ENCODE measurements around the gene MRPS23. TPM values are rescaled to one million over a fixed set of nuclear protein-coding genes. Genes with fewer than 3 reads are reported as not detected.
A peak's percentile ranks its signal among the peaks of the same experiment; 100 is the strongest.

The MRPS23 gene
- total and polyA plus RNA-seq, 2 of the 4 experiments (the other 2 are of a cell fraction), result 23.5 to 37.3 TPM

- H3K4me2 ChIP-seq (ENCODE audit: low read depth, low read length), result no peak overlapping the region
- peak overlapping the region; percentile 100 for H2AK5ac ChIP-seq (ENCODE audit: low read depth, low read length)
- H3K4me3 ChIP-seq (ENCODE audit: insufficient read depth, low read depth, low read length), result no peak overlapping the region
- H3K23ac ChIP-seq (ENCODE audit: low read depth, low read length), result peak overlapping the region; percentile 90; the same call in 1 of the 2 replicates
- H4K5ac ChIP-seq (ENCODE audit: low read depth, low read length), result peak overlapping the region; percentile 85
- no peak overlapping the region for H3K56ac ChIP-seq (ENCODE audit: extremely low read depth, insufficient read depth, low read length)
- no peak for ATAC-seq (ENCODE audit: low read depth)
- no CpG with 5 or more reads among the region's 2 CpGs for WGBS, 2 experiments (ENCODE audit: extremely low coverage in 2 of 2, insufficient read length in 1 of 2)
- H3K79me1 ChIP-seq (ENCODE audit: low read depth in 1 of 2, low read length in 2 of 2), result peaks cover 45 to 77% of the 10 kb centered on the region in 2 experiments
- H3K14ac ChIP-seq (replicated peaks; ENCODE audit: low read depth, low read length), result peak overlapping the region; percentile 96; the same call in 1 of the 2 replicates
- in situ Hi-C loops (cut with MboI; ENCODE audit: low sequenced_read_pairs), result no loop called here
- ChIA-PET CTCF (interaction anchor here (0.6 kb wide), 1 partner anchor 15 kb away, joined by 3 read pairs; no protein-coding TSS in a partner anchor), POLR2A (ENCODE audit: unreplicated experiment) (no interaction called here)
- peaks cover 41% of the 10 kb centered on the region for H3K9me1 ChIP-seq (ENCODE audit: insufficient read depth, low read length)
- H4K20me1 ChIP-seq (ENCODE audit: insufficient read depth, low read length), result peaks cover 6% of the 10 kb centered on the region; the same call in 1 of the 2 replicates
- DNase-seq, result no peak
- H4K8ac ChIP-seq (ENCODE audit: low read depth in 2 of 2, low read length in 2 of 2), result peak overlapping the region; percentile 25 to 94; a peak in 3 of 4 replicates
- TF ChIP-seq MAZ (IDR thresholded peaks at IDR 0.05; ENCODE audit: borderline replicate concordance, low read depth, low read length) (no peak), RCOR1 (IDR thresholded peaks at IDR 0.05; ENCODE audit: insufficient replicate concordance, low read length) (no peak), RAD21 (IDR thresholded peaks at IDR 0.05; ENCODE audit: low read length) (no peak), POLR2A (IDR thresholded peaks at IDR 0.05; ENCODE audit: low read depth, low read length) (no peak), CHD1 (IDR thresholded peaks at IDR 0.05; ENCODE audit: low read depth, low read length) (no peak), NFE2L2 (IDR thresholded peaks at IDR 0.05; ENCODE audit: low read depth, low read length) (no peak), MAFK (IDR thresholded peaks at IDR 0.05; ENCODE audit: low read depth, low read length) (no peak), RFX5 (IDR thresholded peaks at IDR 0.05; ENCODE audit: low read depth, low read length) (no peak), FOS (IDR thresholded peaks at IDR 0.05; ENCODE audit: low read depth, low read length) (no peak), SMC3 (IDR thresholded peaks at IDR 0.05; ENCODE audit: low read depth, low read length) (no peak), BHLHE40 (IDR thresholded peaks at IDR 0.05; ENCODE audit: low read depth, low read length) (no peak), MXI1 (IDR thresholded peaks at IDR 0.05; ENCODE audit: borderline replicate concordance, low read depth, low read length) (no peak), CEBPB (IDR thresholded peaks at IDR 0.05; ENCODE audit: low read depth, low read length) (no peak)
- TF ChIP-seq, protein P1, sequence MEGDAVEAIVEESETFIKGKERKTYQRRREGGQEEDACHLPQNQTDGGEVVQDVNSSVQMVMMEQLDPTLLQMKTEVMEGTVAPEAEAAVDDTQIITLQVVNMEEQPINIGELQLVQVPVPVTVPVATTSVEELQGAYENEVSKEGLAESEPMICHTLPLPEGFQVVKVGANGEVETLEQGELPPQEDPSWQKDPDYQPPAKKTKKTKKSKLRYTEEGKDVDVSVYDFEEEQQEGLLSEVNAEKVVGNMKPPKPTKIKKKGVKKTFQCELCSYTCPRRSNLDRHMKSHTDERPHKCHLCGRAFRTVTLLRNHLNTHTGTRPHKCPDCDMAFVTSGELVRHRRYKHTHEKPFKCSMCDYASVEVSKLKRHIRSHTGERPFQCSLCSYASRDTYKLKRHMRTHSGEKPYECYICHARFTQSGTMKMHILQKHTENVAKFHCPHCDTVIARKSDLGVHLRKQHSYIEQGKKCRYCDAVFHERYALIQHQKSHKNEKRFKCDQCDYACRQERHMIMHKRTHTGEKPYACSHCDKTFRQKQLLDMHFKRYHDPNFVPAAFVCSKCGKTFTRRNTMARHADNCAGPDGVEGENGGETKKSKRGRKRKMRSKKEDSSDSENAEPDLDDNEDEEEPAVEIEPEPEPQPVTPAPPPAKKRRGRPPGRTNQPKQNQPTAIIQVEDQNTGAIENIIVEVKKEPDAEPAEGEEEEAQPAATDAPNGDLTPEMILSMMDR (conservative IDR thresholded peaks at IDR 0.05; ENCODE audit: low read depth, low read length), result no peak
- TF ChIP-seq, protein P2, sequence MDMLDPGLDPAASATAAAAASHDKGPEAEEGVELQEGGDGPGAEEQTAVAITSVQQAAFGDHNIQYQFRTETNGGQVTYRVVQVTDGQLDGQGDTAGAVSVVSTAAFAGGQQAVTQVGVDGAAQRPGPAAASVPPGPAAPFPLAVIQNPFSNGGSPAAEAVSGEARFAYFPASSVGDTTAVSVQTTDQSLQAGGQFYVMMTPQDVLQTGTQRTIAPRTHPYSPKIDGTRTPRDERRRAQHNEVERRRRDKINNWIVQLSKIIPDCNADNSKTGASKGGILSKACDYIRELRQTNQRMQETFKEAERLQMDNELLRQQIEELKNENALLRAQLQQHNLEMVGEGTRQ (IDR thresholded peaks at IDR 0.05; ENCODE audit: low read depth, low read length), result no peak
- TF ChIP-seq, protein P3, sequence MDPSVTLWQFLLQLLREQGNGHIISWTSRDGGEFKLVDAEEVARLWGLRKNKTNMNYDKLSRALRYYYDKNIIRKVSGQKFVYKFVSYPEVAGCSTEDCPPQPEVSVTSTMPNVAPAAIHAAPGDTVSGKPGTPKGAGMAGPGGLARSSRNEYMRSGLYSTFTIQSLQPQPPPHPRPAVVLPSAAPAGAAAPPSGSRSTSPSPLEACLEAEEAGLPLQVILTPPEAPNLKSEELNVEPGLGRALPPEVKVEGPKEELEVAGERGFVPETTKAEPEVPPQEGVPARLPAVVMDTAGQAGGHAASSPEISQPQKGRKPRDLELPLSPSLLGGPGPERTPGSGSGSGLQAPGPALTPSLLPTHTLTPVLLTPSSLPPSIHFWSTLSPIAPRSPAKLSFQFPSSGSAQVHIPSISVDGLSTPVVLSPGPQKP (IDR thresholded peaks at IDR 0.05; ENCODE audit: borderline replicate concordance, low read depth, low read length), result no peak
- no peaks in the 10 kb centered on the region for H3K27me3 ChIP-seq (ENCODE audit: control insufficient read depth, insufficient read depth, low read length)
- H3K4me1 ChIP-seq (ENCODE audit: control insufficient read depth, insufficient read depth, low read length), result peaks cover 44% of the 10 kb centered on the region
- H3K4ac ChIP-seq (ENCODE audit: low read depth, low read length), result peak overlapping the region; percentile 96
- intact Hi-C loops (cut with micrococcal nuclease), result loop anchor here (1.0 kb wide), 1 partner anchor 8 kb away; no protein-coding TSS in a partner anchor
- peak overlapping the region; percentile 33; the same call in 1 of the 2 replicates for H3K27ac ChIP-seq (ENCODE audit: insufficient read depth, low read length)
- BruUV-seq (replicated peaks), result no TSS peak
- H2BK15ac ChIP-seq (ENCODE audit: low read depth, low read length), result peak overlapping the region; percentile 90; the same call in 2 of the 3 replicates
- H2BK20ac ChIP-seq (ENCODE audit: low read depth, low read length), result peak overlapping the region; percentile 98
- no peak overlapping the region for H3K9ac ChIP-seq (ENCODE audit: low read depth, low read length)
- dilution Hi-C loops (cut with HindIII; ENCODE audit: low sequenced_read_pairs, unreplicated experiment), result no loop called here
- no peak overlapping the region for H2AFZ ChIP-seq (replicated peaks; ENCODE audit: low read length, poor library complexity)
- no peak overlapping the region for H2AK9ac ChIP-seq (replicated peaks; ENCODE audit: low read depth, low read length, poor library complexity)
- H4K91ac ChIP-seq (ENCODE audit: insufficient read depth, low read depth, low read length), result peak overlapping the region; percentile 99
- peak overlapping the region; percentile 85 for H3K18ac ChIP-seq (ENCODE audit: low read depth, low read length)
- peak overlapping the region; percentile 91 for H2BK5ac ChIP-seq (ENCODE audit: low read depth, low read length, poor library complexity, severe bottlenecking)
- peaks cover 9% of the 10 kb centered on the region for H3K36me3 ChIP-seq (ENCODE audit: control insufficient read depth, insufficient read depth, low read length)
- H2BK120ac ChIP-seq (ENCODE audit: low read depth, low read length), result peak overlapping the region; percentile 98
- no peaks in the 10 kb centered on the region for H3K9me3 ChIP-seq (ENCODE audit: control insufficient read depth, insufficient read depth, low read length)
Measured at GRCh38 chr17:57889252-57889651, 39.4 kb upstream of the MRPS23 start.

Measured in IMR-90 (cell line).